H1 (cell line): ENCODE measurements around the gene PEX14. TPM values are rescaled to one million over a fixed set of nuclear protein-coding genes. Genes with fewer than 3 reads are reported as not detected.

ENCODE experiments used
- POU5F1 ChIP-seq: IDR thresholded peaks from 2 replicates; pipeline ENCODE4 v1.6.1; 2011; ENCODE audit warnings: low read depth, mild to moderate bottlenecking, low read length, moderate library complexity
- RNF2 ChIP-seq: fragments of 200-900, 300-1000 bp; sonication (generic); IDR thresholded peaks from 2 replicates; pipeline ENCODE4 v1.7.1; 2016; ENCODE audit warnings: borderline replicate concordance, low read depth, mild to moderate bottlenecking, antibody characterized with exemption, low read length; ENCODE audit not compliant: poor library complexity, severe bottlenecking; ENCODE audit errors: missing control alignments
- polyA plus RNA-seq, 7 experiments: library from polyadenylated mRNA; depleted of rRNA in 3 of 7; stranded (reverse) in 5 of 7; unstranded in 2 of 7; fragments of >200 nt in 5 of 7; fragments of 200-250 nt in 2 of 7; gene quantifications; 1 replicate in 5 of 7; 2 replicates in 1 of 7; 4 replicates in 1 of 7; pipeline versions ENCODE4 v1.2.1 to v1.2.3, GENCODE V29; 2011 to 2013; ENCODE audit warnings: missing spikeins in 2 of 7, mixed read lengths in 2 of 7
- total RNA-seq: library from RNA; stranded (reverse); fragmentation: NEBNext Ultra II Directional; extraction: Animal tissue kit (Norgen Biotek cat#: 25700); gene quantifications from 2 replicates; pipeline ENCODE4 v1.2.1, GENCODE V29; 2021
- TF ChIP-seq, protein P1 (sequence below), 3 experiments: IDR thresholded peaks; 1 replicate in 2 of 3; 2 replicates in 1 of 3; pipeline versions ENCODE4 v1.5.1 to v1.6.1; 2011; ENCODE audit warnings: low read length in 3 of 3, mild to moderate bottlenecking in 3 of 3, inconsistent platforms in 2 of 3, low read depth in 1 of 3, moderate library complexity in 1 of 3; ENCODE audit not compliant: insufficient read depth in 1 of 3; ENCODE audit errors: control extremely low read depth in 1 of 3

PEX14 gene
- total and polyA plus RNA-seq, 2 of the 8 experiments (the other 6 are each of a cell fraction or from before 2014, with no cell fraction given): 13.0 to 19.8 TPM

DNA sequence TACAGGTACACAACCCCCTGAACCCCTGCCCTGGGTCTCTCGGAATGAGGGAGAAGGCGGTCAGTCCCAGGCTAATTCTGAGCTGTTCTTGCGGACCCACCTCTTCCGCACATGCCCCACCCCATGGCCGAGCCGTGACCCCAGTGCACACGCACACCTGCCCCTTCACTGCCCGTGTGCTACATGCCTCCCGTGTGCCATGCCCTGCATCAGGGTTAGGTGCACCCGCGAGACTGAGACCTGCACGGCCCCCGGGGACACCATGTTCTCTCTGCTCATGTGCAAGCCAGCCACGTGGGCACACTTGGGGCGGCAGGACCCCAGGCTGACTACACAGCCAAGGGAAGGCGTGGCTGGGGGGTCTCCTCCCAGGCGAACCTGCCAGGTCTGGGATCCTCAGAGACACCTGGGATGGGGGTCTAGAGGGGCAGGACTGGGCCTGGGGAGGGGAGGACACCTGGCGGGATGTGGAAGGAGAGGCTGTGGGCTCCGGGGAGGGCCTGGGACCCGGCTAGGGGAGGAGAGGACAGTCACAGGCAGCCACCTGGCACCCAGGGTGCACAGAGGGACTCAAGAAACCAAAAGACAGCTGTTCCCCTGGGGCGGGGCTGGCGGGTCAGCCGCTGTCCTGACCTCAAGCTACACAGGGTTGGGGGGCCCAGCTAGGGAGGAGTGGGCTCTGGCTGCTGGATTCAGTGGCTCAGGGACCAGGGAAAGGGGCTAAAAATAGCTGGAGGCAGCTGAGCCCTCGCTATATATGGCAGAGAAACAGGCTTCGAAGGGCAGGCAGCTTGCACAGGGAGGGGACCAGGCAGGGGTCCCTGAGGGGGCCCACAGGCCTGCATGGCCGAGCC, 188.3 kb downstream of the PEX14 start (continued):
- TF ChIP-seq POU5F1 (no peak), RNF2 (no peak)
- TF ChIP-seq, protein P1, sequence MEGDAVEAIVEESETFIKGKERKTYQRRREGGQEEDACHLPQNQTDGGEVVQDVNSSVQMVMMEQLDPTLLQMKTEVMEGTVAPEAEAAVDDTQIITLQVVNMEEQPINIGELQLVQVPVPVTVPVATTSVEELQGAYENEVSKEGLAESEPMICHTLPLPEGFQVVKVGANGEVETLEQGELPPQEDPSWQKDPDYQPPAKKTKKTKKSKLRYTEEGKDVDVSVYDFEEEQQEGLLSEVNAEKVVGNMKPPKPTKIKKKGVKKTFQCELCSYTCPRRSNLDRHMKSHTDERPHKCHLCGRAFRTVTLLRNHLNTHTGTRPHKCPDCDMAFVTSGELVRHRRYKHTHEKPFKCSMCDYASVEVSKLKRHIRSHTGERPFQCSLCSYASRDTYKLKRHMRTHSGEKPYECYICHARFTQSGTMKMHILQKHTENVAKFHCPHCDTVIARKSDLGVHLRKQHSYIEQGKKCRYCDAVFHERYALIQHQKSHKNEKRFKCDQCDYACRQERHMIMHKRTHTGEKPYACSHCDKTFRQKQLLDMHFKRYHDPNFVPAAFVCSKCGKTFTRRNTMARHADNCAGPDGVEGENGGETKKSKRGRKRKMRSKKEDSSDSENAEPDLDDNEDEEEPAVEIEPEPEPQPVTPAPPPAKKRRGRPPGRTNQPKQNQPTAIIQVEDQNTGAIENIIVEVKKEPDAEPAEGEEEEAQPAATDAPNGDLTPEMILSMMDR (IDR thresholded peaks at IDR 0.05; ENCODE audit: control extremely low read depth in 1 of 3, insufficient read depth in 1 of 3, low read depth in 1 of 3, low read length in 3 of 3): no peak
